MCF 10A (cell line): ENCODE data around the gene NFKBIZ. TPM values are rescaled to one million over a fixed set of nuclear protein-coding genes. Genes with fewer than 3 reads are reported as not detected.

Source experiments
- BruUV-seq: library from RNA; stranded (reverse); fragments of 400-500 nt; replicated peaks from 2 replicates; lab custom pipeline; 2021; lab: Mats Ljungman, UMichigan
- CTCF ChIA-PET: fragments of 300-600 bp; sonication (Branson Sonifier 250); formaldehyde crosslinking; extraction: SDS; loops from one replicate; lab custom pipeline; 2021; ENCODE audit warnings: antibody characterized with exemption, inconsistent platforms; lab: Yijun Ruan, JAX
- POLR2A ChIA-PET: fragments of 300-600, 350-650 bp; sonication (Branson Sonifier 250); formaldehyde crosslinking; extraction: SDS; loops from one replicate; lab custom pipeline; 2020; ENCODE audit warnings: antibody characterized with exemption, inconsistent platforms; lab: Yijun Ruan, JAX
- DNase-seq: peaks from one replicate; pipeline ENCODE4 v3.0.0-alpha.2; 2018; ENCODE audit not compliant: unreplicated experiment
- H3K27ac Mint-ChIP-seq: one replicate; pipeline ENCODE4 v1.8.0; 2022; ENCODE audit warnings: mild to moderate bottlenecking, low read depth, mixed read lengths; ENCODE audit not compliant: unreplicated experiment
- H3K27me3 Mint-ChIP-seq: one replicate; pipeline ENCODE4 v1.8.0; 2022; ENCODE audit warnings: mixed read lengths; ENCODE audit not compliant: insufficient read depth, unreplicated experiment
- H3K36me3 Mint-ChIP-seq: one replicate; pipeline ENCODE4 v1.8.0; 2022; ENCODE audit warnings: mild to moderate bottlenecking, moderate library complexity, mixed read lengths; ENCODE audit not compliant: insufficient read depth, unreplicated experiment
- H3K4me1 Mint-ChIP-seq: one replicate; pipeline ENCODE4 v1.8.0; 2022; ENCODE audit warnings: mixed read lengths; ENCODE audit not compliant: insufficient read depth, unreplicated experiment
- H3K4me3 Mint-ChIP-seq: one replicate; pipeline ENCODE4 v1.8.0; 2022; ENCODE audit warnings: mild to moderate bottlenecking, moderate library complexity, mixed read lengths; ENCODE audit not compliant: unreplicated experiment
- H3K9me3 Mint-ChIP-seq: one replicate; pipeline ENCODE4 v1.8.0; 2022; ENCODE audit warnings: mixed read lengths; ENCODE audit not compliant: unreplicated experiment
- intact Hi-C: fragments of 100-400 bp; cut with micrococcal nuclease; formaldehyde crosslinking; loops from 2 replicates; pipeline ENCODE4 v1.14.1; 2022
- total RNA-seq: library from RNA; stranded (reverse); gene quantifications from 2 replicates; pipeline ENCODE4 v1.2.3, GENCODE V29; 2022
- TF ChIP-seq, protein P1 (sequence below): fragments of 200-600 bp; IDR thresholded peaks from one replicate; pipeline ENCODE4 v1.8.0; 2022; ENCODE audit warnings: antibody characterized with exemption, mild to moderate bottlenecking; ENCODE audit not compliant: unreplicated experiment

The NFKBIZ gene
- total RNA-seq, 1 experiment from 2014 or later: 58.8 TPM

DNA sequence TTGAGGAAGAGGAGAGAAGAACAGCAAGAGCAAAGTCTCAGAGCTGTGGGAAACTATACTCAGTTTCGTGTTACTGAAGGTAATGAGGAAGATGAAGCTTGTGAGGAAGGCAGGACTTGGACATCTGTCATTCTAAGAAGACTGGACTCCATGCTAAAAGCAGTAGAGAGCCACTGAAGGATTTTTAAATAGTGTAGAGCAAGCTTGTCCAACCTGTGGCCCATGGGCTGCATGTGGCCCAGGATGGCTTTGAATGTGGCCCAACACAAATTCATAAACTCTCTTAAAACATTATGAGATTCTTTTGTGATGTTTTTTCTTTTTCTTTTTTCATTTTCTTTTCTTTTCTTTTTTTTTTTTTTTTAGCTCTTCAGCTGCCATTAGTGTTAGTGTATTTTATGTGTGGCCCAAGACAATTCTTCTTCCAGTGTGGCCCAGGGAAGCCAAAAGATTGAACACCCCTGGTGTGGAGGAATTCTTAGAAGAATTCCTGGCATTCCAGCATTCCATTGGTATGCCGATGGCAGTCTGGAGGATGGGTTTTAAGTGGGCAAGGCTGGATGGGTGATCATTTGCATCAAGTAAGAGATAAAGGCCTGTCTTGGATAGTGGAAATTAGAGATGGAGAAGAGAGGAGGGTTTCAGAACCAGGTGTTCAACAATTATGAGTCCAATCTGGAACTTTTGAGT, 6.9 kb upstream of the NFKBIZ start:
- H3K9me3 Mint-ChIP-seq: peaks cover 7% of the 10 kb centered on the region
- peaks cover 14% of the 10 kb centered on the region for H3K4me1 Mint-ChIP-seq
- ChIA-PET CTCF (interaction anchor here (0.6 to 1.5 kb wide), 2 partner anchors 39 to 383 kb away, joined by 3 to 4 read pairs; no protein-coding TSS in a partner anchor), POLR2A (interaction anchor here (1.6 kb wide), 1 partner anchor 15 kb away, joined by 11 read pairs; no protein-coding TSS in a partner anchor)
- intact Hi-C loops: no loop called here
- H3K4me3 Mint-ChIP-seq: no peak overlapping the region
- peaks cover 5% of the 10 kb centered on the region for H3K36me3 Mint-ChIP-seq
- H3K27ac Mint-ChIP-seq: no peak overlapping the region
- no peaks in the 10 kb centered on the region for H3K27me3 Mint-ChIP-seq
- TF ChIP-seq, protein P1, sequence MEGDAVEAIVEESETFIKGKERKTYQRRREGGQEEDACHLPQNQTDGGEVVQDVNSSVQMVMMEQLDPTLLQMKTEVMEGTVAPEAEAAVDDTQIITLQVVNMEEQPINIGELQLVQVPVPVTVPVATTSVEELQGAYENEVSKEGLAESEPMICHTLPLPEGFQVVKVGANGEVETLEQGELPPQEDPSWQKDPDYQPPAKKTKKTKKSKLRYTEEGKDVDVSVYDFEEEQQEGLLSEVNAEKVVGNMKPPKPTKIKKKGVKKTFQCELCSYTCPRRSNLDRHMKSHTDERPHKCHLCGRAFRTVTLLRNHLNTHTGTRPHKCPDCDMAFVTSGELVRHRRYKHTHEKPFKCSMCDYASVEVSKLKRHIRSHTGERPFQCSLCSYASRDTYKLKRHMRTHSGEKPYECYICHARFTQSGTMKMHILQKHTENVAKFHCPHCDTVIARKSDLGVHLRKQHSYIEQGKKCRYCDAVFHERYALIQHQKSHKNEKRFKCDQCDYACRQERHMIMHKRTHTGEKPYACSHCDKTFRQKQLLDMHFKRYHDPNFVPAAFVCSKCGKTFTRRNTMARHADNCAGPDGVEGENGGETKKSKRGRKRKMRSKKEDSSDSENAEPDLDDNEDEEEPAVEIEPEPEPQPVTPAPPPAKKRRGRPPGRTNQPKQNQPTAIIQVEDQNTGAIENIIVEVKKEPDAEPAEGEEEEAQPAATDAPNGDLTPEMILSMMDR: no peak
- BruUV-seq: no TSS peak
- no peak for DNase-seq

GRCh38 chr3:101842935-101843330, 6.4 kb upstream of the NFKBIZ start:
- Mint-ChIP-seq H3K4me1 (peaks cover 14% of the 10 kb centered on the region), H3K4me3 (no peak overlapping the region), H3K36me3 (peaks cover 5% of the 10 kb centered on the region), H3K27me3 (no peaks in the 10 kb centered on the region), H3K9me3 (peaks cover 7% of the 10 kb centered on the region), H3K27ac (no peak overlapping the region)
- BruUV-seq: no TSS peak
- ChIA-PET POLR2A (no interaction called here), CTCF (no interaction called here)
- no peak for DNase-seq
- TF ChIP-seq, protein P1: no peak
- intact Hi-C loops: no loop called here

- Mint-ChIP-seq H3K27me3 (no peaks in the 10 kb centered on the region), H3K36me3 (peaks cover 14% of the 10 kb centered on the region), H3K4me1 (peaks cover 21% of the 10 kb centered on the region), H3K9me3 (peaks cover 7% of the 10 kb centered on the region), H3K27ac (no peak overlapping the region), H3K4me3 (no peak overlapping the region)
- no TSS peak for BruUV-seq
- DNase-seq: no peak
- CTCF ChIA-PET: interaction anchor here (0.9 kb wide), 1 partner anchor 35 kb away, joined by 3 read pairs; no protein-coding TSS in a partner anchor
- TF ChIP-seq, protein P1: no peak
- POLR2A ChIA-PET: interaction anchor here (0.6 kb wide), 1 partner anchor 361 kb away, joined by 3 read pairs; no protein-coding TSS in a partner anchor
- intact Hi-C loops: no loop called here
These were observed 3.9 kb upstream of the NFKBIZ start for GRCh38 chr3:101845425-101845824.

DNA sequence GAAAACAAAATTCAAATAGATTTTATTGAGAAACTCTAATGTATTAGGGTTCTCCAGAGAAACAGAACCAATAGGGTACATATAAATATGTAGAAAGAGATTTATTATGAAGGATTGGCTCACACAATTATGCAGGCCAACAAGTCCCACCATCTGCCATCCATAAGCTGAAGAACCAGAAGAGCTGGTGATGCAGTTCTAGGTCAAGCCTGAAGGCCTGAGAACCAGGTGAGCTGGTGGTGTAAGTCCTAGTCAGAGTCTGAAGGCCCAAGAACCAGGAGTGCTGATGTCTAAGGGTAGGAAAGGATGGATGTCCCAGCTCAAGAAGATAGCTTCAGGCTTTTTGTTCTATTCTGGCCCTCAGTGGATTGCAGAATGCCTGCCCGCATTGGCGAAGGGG, 2.6 kb upstream of the NFKBIZ start:
- POLR2A ChIA-PET: interaction anchor here (4.4 kb wide), 1 partner anchor 18 kb away, joined by 121 read pairs; no protein-coding TSS in a partner anchor
- H3K4me1 Mint-ChIP-seq: peaks cover 28% of the 10 kb centered on the region

More for the DNA sequence above, 2.6 kb upstream of the NFKBIZ start:
- Mint-ChIP-seq H3K27ac (no peak overlapping the region), H3K27me3 (no peaks in the 10 kb centered on the region), H3K36me3 (peaks cover 24% of the 10 kb centered on the region), H3K4me3 (no peak overlapping the region), H3K9me3 (peaks cover 6% of the 10 kb centered on the region)
- no TSS peak for BruUV-seq
- intact Hi-C loops: no loop called here
- CTCF ChIA-PET: no interaction called here
- TF ChIP-seq, protein P1: no peak
- no peak for DNase-seq
